Neural cell (in vitro differentiated cells): Measurements from ENCODE around the gene UCMA. TPM values are rescaled to one million over a fixed set of nuclear protein-coding genes. Genes with fewer than 3 reads are reported as not detected.

Experiments used
- H2AFZ ChIP-seq: fragments of 200-600, 300-800 bp; sonication (generic), shearing (Covaris generic); 2 replicates; pipeline ENCODE4 v1.6.0; 2014; ENCODE audit warnings: low read depth, mild to moderate bottlenecking, antibody characterized with exemption, low read length, moderate library complexity
- H3F3A ChIP-seq: fragments of 200-600 bp; shearing (Covaris generic); 2 replicates; pipeline ENCODE4 v1.6.1; 2016; ENCODE audit warnings: mild to moderate bottlenecking, moderate library complexity, mixed read lengths, antibody characterized with exemption, low read length; ENCODE audit not compliant: insufficient read depth, poor library complexity, severe bottlenecking
- H3K27ac ChIP-seq: fragments of 200-600, 300-800 bp; sonication (generic), shearing (Covaris generic); 2 replicates; pipeline ENCODE4 v1.5.1; 2014; ENCODE audit warnings: mild to moderate bottlenecking, low read length, moderate library complexity
- H3K27me3 ChIP-seq: fragments of 300-800, 200-600 bp; sonication (generic), shearing (Covaris generic); 2 replicates; pipeline ENCODE4 v1.6.0; 2014; ENCODE audit warnings: mild to moderate bottlenecking, low read depth, low read length, moderate library complexity; ENCODE audit not compliant: insufficient read depth
- H3K36me3 ChIP-seq: fragments of 300-800, 200-600 bp; sonication (generic), shearing (Covaris generic); 2 replicates; pipeline ENCODE4 v1.5.1; 2014; ENCODE audit warnings: mild to moderate bottlenecking, antibody characterized with exemption, low read length, moderate library complexity; ENCODE audit not compliant: insufficient read depth
- H3K4me2 ChIP-seq: fragments of 300-800, 200-600 bp; sonication (generic), shearing (Covaris generic); 2 replicates; pipeline ENCODE4 v1.6.0; 2014; ENCODE audit warnings: mild to moderate bottlenecking, low read length
- H3K4me3 ChIP-seq: fragments of 300-800, 200-600 bp; sonication (generic), shearing (Covaris generic); 2 replicates; pipeline ENCODE4 v1.5.1; 2014; ENCODE audit warnings: mild to moderate bottlenecking, low read length, moderate library complexity
- H3K79me2 ChIP-seq: fragments of 200-600 bp; shearing (Covaris generic); replicated peaks from 2 replicates; pipeline ENCODE4 v1.6.0; 2014; ENCODE audit warnings: mild to moderate bottlenecking, low read length, moderate library complexity; ENCODE audit not compliant: insufficient read depth
- H3K9ac ChIP-seq: fragments of 300-800, 200-600 bp; sonication (generic), shearing (Covaris generic); 2 replicates; pipeline ENCODE4 v1.6.1; 2016; ENCODE audit warnings: mild to moderate bottlenecking, low read length, mixed read lengths
- H3K9me2 ChIP-seq: fragments of 200-600 bp; shearing (Covaris generic); 2 replicates; pipeline ENCODE4 v1.6.1; 2016; ENCODE audit warnings: mild to moderate bottlenecking, low read length, mixed read lengths; ENCODE audit not compliant: insufficient read depth
- H3K9me3 ChIP-seq: fragments of 200-600, 300-800 bp; sonication (generic), shearing (Covaris generic); 2 replicates; pipeline ENCODE4 v1.6.1; 2016; ENCODE audit warnings: mild to moderate bottlenecking, mixed run types, low read length, moderate library complexity, mixed read lengths
- H4K20me1 ChIP-seq: fragments of 200-600 bp; shearing (Covaris generic); 2 replicates; pipeline ENCODE4 v1.6.1; 2016; ENCODE audit warnings: mild to moderate bottlenecking, mixed run types; ENCODE audit not compliant: insufficient read depth
- EP300 ChIP-seq: fragments of 450-650 bp; conservative IDR thresholded peaks from 2 replicates; pipeline ENCODE4 v1.6.1; 2014; ENCODE audit warnings: antibody characterized with exemption, mild to moderate bottlenecking, moderate library complexity; ENCODE audit not compliant: poor library complexity, severe bottlenecking
- EZH2 ChIP-seq: fragments of 200-600, 300-800 bp; shearing (Covaris generic), sonication (generic); IDR thresholded peaks from 2 replicates; pipeline ENCODE4 v1.6.1; 2014; ENCODE audit warnings: antibody characterized with exemption, low read length, borderline replicate concordance, mild to moderate bottlenecking; ENCODE audit not compliant: insufficient read depth, poor library complexity, severe bottlenecking
- MXI1 ChIP-seq: fragments of 450-650 bp; conservative IDR thresholded peaks from 2 replicates; pipeline ENCODE4 v1.6.1; 2014; ENCODE audit warnings: antibody characterized with exemption, mild to moderate bottlenecking; ENCODE audit not compliant: poor library complexity, severe bottlenecking
- POLR2AphosphoS5 ChIP-seq: IDR thresholded peaks from 2 replicates; pipeline ENCODE4 v1.6.1; 2012
- RAD21 ChIP-seq: fragments of 450-650 bp; conservative IDR thresholded peaks from 2 replicates; pipeline ENCODE4 v1.6.1; 2014; ENCODE audit warnings: antibody characterized with exemption, mild to moderate bottlenecking, moderate library complexity
- SMC3 ChIP-seq: fragments of 450-650 bp; conservative IDR thresholded peaks from 2 replicates; pipeline ENCODE4 v1.6.1; 2014; ENCODE audit warnings: antibody characterized with exemption, mild to moderate bottlenecking, moderate library complexity; ENCODE audit not compliant: poor library complexity
- TAF1 ChIP-seq: IDR thresholded peaks from 2 replicates; pipeline ENCODE4 v1.6.1; 2012; ENCODE audit warnings: low read depth
- polyA plus RNA-seq: library from polyadenylated mRNA; depleted of rRNA; stranded (reverse); fragments of >200 nt; gene quantifications from 2 replicates; pipeline ENCODE4 v1.2.3, GENCODE V29; 2014
- TF ChIP-seq, protein P1 (sequence below): fragments of 450-650 bp; IDR thresholded peaks from 2 replicates; pipeline ENCODE4 v1.5.1; 2014; ENCODE audit warnings: antibody characterized with exemption, mild to moderate bottlenecking, moderate library complexity; ENCODE audit not compliant: poor library complexity, severe bottlenecking
- TF ChIP-seq, protein P2 (sequence below): IDR thresholded peaks from 2 replicates; pipeline ENCODE4 v1.6.1; 2012; ENCODE audit warnings: borderline replicate concordance

Gene UCMA
- polyA plus RNA-seq, 1 donor from 2014 or later: not detected

DNA sequence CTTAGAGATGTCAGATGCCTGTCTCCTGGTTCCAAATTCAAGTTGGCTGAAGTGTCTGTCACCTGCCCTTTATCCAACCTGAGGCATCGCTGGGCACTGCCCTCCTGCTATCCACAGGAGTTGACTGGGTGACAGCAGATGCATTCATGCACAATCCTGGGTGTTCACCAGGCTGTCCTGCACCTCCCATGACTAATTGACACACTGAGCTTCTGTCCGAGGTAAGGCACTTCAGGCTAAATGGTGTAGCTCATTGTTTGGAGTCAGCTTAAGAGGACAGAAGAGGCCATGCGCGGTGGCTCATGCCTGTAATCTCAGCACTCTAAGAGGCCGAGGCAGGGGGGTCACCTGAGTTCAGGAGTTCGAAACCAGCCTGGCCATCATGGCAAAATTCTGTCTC lies 2.4 kb downstream of the UCMA start:
- no peaks in the 10 kb centered on the region for H4K20me1 ChIP-seq
- no peaks in the 10 kb centered on the region for H3F3A ChIP-seq
- H3K4me2 ChIP-seq: no peak overlapping the region
- H3K79me2 ChIP-seq: no peaks in the 10 kb centered on the region
- H3K27ac ChIP-seq: no peak overlapping the region
- no peaks in the 10 kb centered on the region for H3K27me3 ChIP-seq
- no peaks in the 10 kb centered on the region for H3K9me2 ChIP-seq
- no peaks in the 10 kb centered on the region for H3K36me3 ChIP-seq
- H3K9ac ChIP-seq: no peak overlapping the region
- H2AFZ ChIP-seq: no peak overlapping the region
- no peak overlapping the region for H3K4me3 ChIP-seq
- TF ChIP-seq POLR2AphosphoS5 (no peak), RAD21 (no peak), EZH2 (no peak), SMC3 (no peak), MXI1 (no peak), TAF1 (no peak)
- TF ChIP-seq, protein P1, sequence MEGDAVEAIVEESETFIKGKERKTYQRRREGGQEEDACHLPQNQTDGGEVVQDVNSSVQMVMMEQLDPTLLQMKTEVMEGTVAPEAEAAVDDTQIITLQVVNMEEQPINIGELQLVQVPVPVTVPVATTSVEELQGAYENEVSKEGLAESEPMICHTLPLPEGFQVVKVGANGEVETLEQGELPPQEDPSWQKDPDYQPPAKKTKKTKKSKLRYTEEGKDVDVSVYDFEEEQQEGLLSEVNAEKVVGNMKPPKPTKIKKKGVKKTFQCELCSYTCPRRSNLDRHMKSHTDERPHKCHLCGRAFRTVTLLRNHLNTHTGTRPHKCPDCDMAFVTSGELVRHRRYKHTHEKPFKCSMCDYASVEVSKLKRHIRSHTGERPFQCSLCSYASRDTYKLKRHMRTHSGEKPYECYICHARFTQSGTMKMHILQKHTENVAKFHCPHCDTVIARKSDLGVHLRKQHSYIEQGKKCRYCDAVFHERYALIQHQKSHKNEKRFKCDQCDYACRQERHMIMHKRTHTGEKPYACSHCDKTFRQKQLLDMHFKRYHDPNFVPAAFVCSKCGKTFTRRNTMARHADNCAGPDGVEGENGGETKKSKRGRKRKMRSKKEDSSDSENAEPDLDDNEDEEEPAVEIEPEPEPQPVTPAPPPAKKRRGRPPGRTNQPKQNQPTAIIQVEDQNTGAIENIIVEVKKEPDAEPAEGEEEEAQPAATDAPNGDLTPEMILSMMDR: no peak
- H3K9me3 ChIP-seq: no peaks in the 10 kb centered on the region

DNA sequence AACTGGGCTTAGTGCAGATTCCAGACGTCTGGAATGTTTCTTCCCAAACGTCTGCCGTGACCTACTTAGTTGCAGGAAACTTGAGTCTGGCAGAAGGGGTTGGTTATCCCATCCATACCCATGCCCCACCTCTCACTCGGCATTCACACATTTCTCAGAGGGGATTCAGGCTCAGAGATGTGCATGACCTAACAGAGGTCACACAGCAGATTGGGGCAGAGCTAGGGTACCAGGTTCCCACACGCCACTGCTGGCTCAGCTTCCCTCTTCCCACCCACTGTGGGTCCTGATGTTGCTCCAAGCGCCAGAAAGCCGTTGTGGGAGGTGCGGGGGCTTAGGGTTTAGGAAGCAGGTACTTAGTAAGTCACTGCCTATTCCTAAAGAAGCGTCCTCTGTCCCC lies 3.0 kb downstream of the UCMA start:
- no peak overlapping the region for H3K4me2 ChIP-seq
- H3K27me3 ChIP-seq: no peaks in the 10 kb centered on the region
- no peaks in the 10 kb centered on the region for H3K9me3 ChIP-seq
- no peak overlapping the region for H3K4me3 ChIP-seq
- H3K79me2 ChIP-seq: no peaks in the 10 kb centered on the region
- no peaks in the 10 kb centered on the region for H3F3A ChIP-seq
- no peak overlapping the region for H3K27ac ChIP-seq
- TF ChIP-seq EZH2: no peak
- TF ChIP-seq, protein P1: no peak
- TF ChIP-seq POLR2AphosphoS5: no peak
- no peak for TF ChIP-seq TAF1
- TF ChIP-seq RAD21: no peak
- no peak for TF ChIP-seq EP300
- TF ChIP-seq MXI1: no peak
- no peak for TF ChIP-seq SMC3
- TF ChIP-seq, protein P2, sequence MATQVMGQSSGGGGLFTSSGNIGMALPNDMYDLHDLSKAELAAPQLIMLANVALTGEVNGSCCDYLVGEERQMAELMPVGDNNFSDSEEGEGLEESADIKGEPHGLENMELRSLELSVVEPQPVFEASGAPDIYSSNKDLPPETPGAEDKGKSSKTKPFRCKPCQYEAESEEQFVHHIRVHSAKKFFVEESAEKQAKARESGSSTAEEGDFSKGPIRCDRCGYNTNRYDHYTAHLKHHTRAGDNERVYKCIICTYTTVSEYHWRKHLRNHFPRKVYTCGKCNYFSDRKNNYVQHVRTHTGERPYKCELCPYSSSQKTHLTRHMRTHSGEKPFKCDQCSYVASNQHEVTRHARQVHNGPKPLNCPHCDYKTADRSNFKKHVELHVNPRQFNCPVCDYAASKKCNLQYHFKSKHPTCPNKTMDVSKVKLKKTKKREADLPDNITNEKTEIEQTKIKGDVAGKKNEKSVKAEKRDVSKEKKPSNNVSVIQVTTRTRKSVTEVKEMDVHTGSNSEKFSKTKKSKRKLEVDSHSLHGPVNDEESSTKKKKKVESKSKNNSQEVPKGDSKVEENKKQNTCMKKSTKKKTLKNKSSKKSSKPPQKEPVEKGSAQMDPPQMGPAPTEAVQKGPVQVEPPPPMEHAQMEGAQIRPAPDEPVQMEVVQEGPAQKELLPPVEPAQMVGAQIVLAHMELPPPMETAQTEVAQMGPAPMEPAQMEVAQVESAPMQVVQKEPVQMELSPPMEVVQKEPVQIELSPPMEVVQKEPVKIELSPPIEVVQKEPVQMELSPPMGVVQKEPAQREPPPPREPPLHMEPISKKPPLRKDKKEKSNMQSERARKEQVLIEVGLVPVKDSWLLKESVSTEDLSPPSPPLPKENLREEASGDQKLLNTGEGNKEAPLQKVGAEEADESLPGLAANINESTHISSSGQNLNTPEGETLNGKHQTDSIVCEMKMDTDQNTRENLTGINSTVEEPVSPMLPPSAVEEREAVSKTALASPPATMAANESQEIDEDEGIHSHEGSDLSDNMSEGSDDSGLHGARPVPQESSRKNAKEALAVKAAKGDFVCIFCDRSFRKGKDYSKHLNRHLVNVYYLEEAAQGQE: no peak
- H4K20me1 ChIP-seq: no peaks in the 10 kb centered on the region
- H3K36me3 ChIP-seq: no peaks in the 10 kb centered on the region
- no peak overlapping the region for H2AFZ ChIP-seq
- H3K9me2 ChIP-seq: no peaks in the 10 kb centered on the region
- H3K9ac ChIP-seq: no peak overlapping the region
